H1 (cell line): Measurements from ENCODE around the gene UBASH3B. TPM values are rescaled to one million over a fixed set of nuclear protein-coding genes. Genes with fewer than 3 reads are reported as not detected.

Experiments
- KDM4A ChIP-seq: IDR thresholded peaks from one replicate; pipeline ENCODE4 v1.7.1; 2012; ENCODE audit warnings: low read depth, mild to moderate bottlenecking, moderate library complexity, low read length, inconsistent platforms; ENCODE audit not compliant: severe bottlenecking
- polyA plus RNA-seq, 7 experiments: library from polyadenylated mRNA; depleted of rRNA in 3 of 7; stranded (reverse) in 5 of 7; unstranded in 2 of 7; fragments of >200 nt in 5 of 7; fragments of 200-250 nt in 2 of 7; gene quantifications; 1 replicate in 5 of 7; 2 replicates in 1 of 7; 4 replicates in 1 of 7; pipeline versions ENCODE4 v1.2.1 to v1.2.3, GENCODE V29; 2011 to 2013; ENCODE audit warnings: missing spikeins in 2 of 7, mixed read lengths in 2 of 7
- total RNA-seq: library from RNA; stranded (reverse); fragmentation: NEBNext Ultra II Directional; extraction: Animal tissue kit (Norgen Biotek cat#: 25700); gene quantifications from 2 replicates; pipeline ENCODE4 v1.2.1, GENCODE V29; 2021

Gene UBASH3B
- total and polyA plus RNA-seq, 2 of the 8 experiments (the other 6 are each of a cell fraction or from before 2014, with no cell fraction given) = 7.5 to 9.5 TPM

- no peak for TF ChIP-seq KDM4A
These were observed 126.7 kb downstream of the UBASH3B start (continued) for GRCh38 chr11:122782222-122782621.
